IMR-90 (cell line): ENCODE data around the gene CTIF. TPM values are rescaled to one million over a fixed set of nuclear protein-coding genes. Genes with fewer than 3 reads are reported as not detected.

Experiments used
- ATAC-seq: fragments of 200-7000 bp; cut with Tn5 transposase; 2 replicates; pipeline ENCODE4 v1.9.1; 2020; ENCODE audit warnings: low read depth, mild to moderate bottlenecking, moderate library complexity
- BruUV-seq: library from RNA; stranded (reverse); fragments of 400-500 nt; replicated peaks from 2 replicates; lab custom pipeline; 2021; lab: Mats Ljungman, UMichigan
- CTCF ChIA-PET: fragments of 300-600 bp; formaldehyde crosslinking; extraction: SDS; loops from one replicate; lab custom pipeline; 2021; ENCODE audit warnings: antibody characterized with exemption; lab: Yijun Ruan, JAX
- POLR2A ChIA-PET: fragments of 300-600 bp; sonication (Branson Sonifier 250); formaldehyde crosslinking; loops from one replicate; lab custom pipeline; 2022; ENCODE audit warnings: antibody characterized with exemption; ENCODE audit not compliant: unreplicated experiment; lab: Charles Lee
- DNase-seq: peaks from one replicate; pipeline ENCODE4 v3.0.0; 2013
- H2AFZ ChIP-seq: replicated peaks from 2 replicates; pipeline ENCODE3; 2013; ENCODE audit warnings: low read length, mild to moderate bottlenecking; ENCODE audit not compliant: poor library complexity
- H2AK5ac ChIP-seq: 2 replicates; pipeline ENCODE4 v1.6.1; 2013; ENCODE audit warnings: low read depth, low read length, inconsistent platforms
- H2AK9ac ChIP-seq: replicated peaks from 2 replicates; pipeline ENCODE3; 2013; ENCODE audit warnings: mild to moderate bottlenecking, low read depth, low read length, moderate library complexity; ENCODE audit not compliant: poor library complexity
- H2BK120ac ChIP-seq: 2 replicates; pipeline ENCODE4 v1.6.1; 2013; ENCODE audit warnings: low read depth, low read length, inconsistent platforms
- H2BK15ac ChIP-seq: 3 replicates; pipeline ENCODE4 v1.6.1; 2013; ENCODE audit warnings: low read depth, low read length, inconsistent platforms
- H2BK20ac ChIP-seq: 2 replicates; pipeline ENCODE4 v1.6.1; 2013; ENCODE audit warnings: low read depth, mild to moderate bottlenecking, inconsistent platforms, low read length, moderate library complexity
- H2BK5ac ChIP-seq: 2 replicates; pipeline ENCODE4 v1.6.1; 2013; ENCODE audit warnings: mild to moderate bottlenecking, low read depth, low read length, inconsistent platforms; ENCODE audit not compliant: poor library complexity, severe bottlenecking
- H3K14ac ChIP-seq: replicated peaks from 2 replicates; pipeline ENCODE4 v1.6.1; 2013; ENCODE audit warnings: low read depth, low read length, inconsistent platforms
- H3K18ac ChIP-seq: 2 replicates; pipeline ENCODE4 v1.6.1; 2013; ENCODE audit warnings: low read depth, low read length, control low read depth
- H3K23ac ChIP-seq: 2 replicates; pipeline ENCODE4 v1.6.1; 2013; ENCODE audit warnings: low read depth, low read length, inconsistent platforms
- H3K27ac ChIP-seq: 2 replicates; pipeline ENCODE4 v1.5.1; 2013; ENCODE audit warnings: mild to moderate bottlenecking, control low read depth, low read length; ENCODE audit not compliant: insufficient read depth
- H3K27me3 ChIP-seq: 2 replicates; pipeline ENCODE4 v1.6.1; 2013; ENCODE audit warnings: low read length; ENCODE audit not compliant: control insufficient read depth, insufficient read depth
- H3K36me3 ChIP-seq: 2 replicates; pipeline ENCODE4 v1.6.1; 2013; ENCODE audit warnings: low read length, mixed read lengths; ENCODE audit not compliant: control insufficient read depth, insufficient read depth
- H3K4ac ChIP-seq: 2 replicates; pipeline ENCODE4 v1.6.1; 2013; ENCODE audit warnings: low read depth, low read length, inconsistent platforms
- H3K4me1 ChIP-seq: 2 replicates; pipeline ENCODE4 v1.6.1; 2013; ENCODE audit warnings: low read length, mixed read lengths; ENCODE audit not compliant: control insufficient read depth, insufficient read depth
- H3K4me2 ChIP-seq: 2 replicates; pipeline ENCODE4 v1.6.1; 2013; ENCODE audit warnings: low read depth, mild to moderate bottlenecking, control low read depth, low read length, moderate library complexity
- H3K4me3 ChIP-seq: 2 replicates; pipeline ENCODE4 v1.5.1; 2013; ENCODE audit warnings: low read depth, mild to moderate bottlenecking, control low read depth, low read length, moderate library complexity; ENCODE audit not compliant: insufficient read depth
- H3K56ac ChIP-seq: 2 replicates; pipeline ENCODE4 v1.6.1; 2013; ENCODE audit warnings: low read length, inconsistent platforms; ENCODE audit not compliant: insufficient read depth; ENCODE audit errors: extremely low read depth
- H3K79me1 ChIP-seq, 2 experiments: 2 replicates each; pipeline ENCODE4 v1.6.1; 2013; ENCODE audit warnings: low read length in 2 of 2, inconsistent platforms in 1 of 2, low read depth in 1 of 2
- H3K9ac ChIP-seq: 2 replicates; pipeline ENCODE4 v1.6.1; 2013; ENCODE audit warnings: low read depth, low read length, control low read depth
- H3K9me1 ChIP-seq: 2 replicates; pipeline ENCODE4 v1.6.1; 2013; ENCODE audit warnings: low read length, inconsistent platforms; ENCODE audit not compliant: insufficient read depth
- H3K9me3 ChIP-seq: 2 replicates; pipeline ENCODE4 v1.6.1; 2013; ENCODE audit warnings: low read length; ENCODE audit not compliant: control insufficient read depth, insufficient read depth
- H4K20me1 ChIP-seq: 2 replicates; pipeline ENCODE4 v1.6.1; 2013; ENCODE audit warnings: low read length, inconsistent platforms; ENCODE audit not compliant: insufficient read depth
- H4K5ac ChIP-seq: 2 replicates; pipeline ENCODE4 v1.6.1; 2013; ENCODE audit warnings: mild to moderate bottlenecking, low read depth, low read length, control low read depth
- H4K8ac ChIP-seq, 2 experiments: 2 replicates each; pipeline ENCODE4 v1.6.1; 2013; ENCODE audit warnings: low read depth in 2 of 2, low read length in 2 of 2, control low read depth in 1 of 2, inconsistent platforms in 1 of 2
- H4K91ac ChIP-seq: 2 replicates; pipeline ENCODE4 v1.6.1; 2013; ENCODE audit warnings: low read depth, low read length, inconsistent platforms; ENCODE audit not compliant: insufficient read depth
- FOS ChIP-seq: fragments of 150-350 bp; IDR thresholded peaks from 2 replicates; pipeline ENCODE4 v1.6.1; 2016; ENCODE audit warnings: low read depth, low read length
- NFE2L2 ChIP-seq: fragments of 150-350 bp; IDR thresholded peaks from 2 replicates; pipeline ENCODE4 v1.6.1; 2016; ENCODE audit warnings: low read depth, mild to moderate bottlenecking, low read length
- WGBS, 2 experiments: methylation state at CpG; one replicate each; pipeline versions ENCODE4 v1.1.5 to v1.1.7; 2013; ENCODE audit warnings: missing lambda C conversion rate in 2 of 2; ENCODE audit not compliant: insufficient read length in 1 of 2; ENCODE audit errors: extremely low coverage in 2 of 2; 5-methylcytosine and 5-hydroxymethylcytosine counted together
- dilution Hi-C: fragments of 300-500 bp; cut with HindIII; formaldehyde crosslinking; loops from one replicate; pipeline ENCODE4 v1.14.3; 2018; ENCODE audit warnings: low sequenced_read_pairs; ENCODE audit not compliant: unreplicated experiment
- in situ Hi-C: fragments of 300-500 bp; cut with MboI; formaldehyde crosslinking; loops from 3 replicates; pipeline ENCODE4 v1.14.3; 2019; ENCODE audit warnings: low sequenced_read_pairs, inconsistent platforms, mixed read lengths
- intact Hi-C: fragments of 100-400 bp; cut with micrococcal nuclease; formaldehyde crosslinking; loops from 2 replicates; pipeline ENCODE4 v1.10.0; 2022
- polyA plus RNA-seq, 3 experiments: library from polyadenylated mRNA; depleted of rRNA; stranded (reverse); fragments of >200 nt; gene quantifications; 2 replicates each; pipeline ENCODE4 v1.2.3, GENCODE V29; 2012; ENCODE audit warnings: low replicate concordance in 1 of 3
- total RNA-seq: library from RNA; depleted of rRNA; stranded (reverse); fragments of >200 nt; gene quantifications from 2 replicates; pipeline ENCODE4 v1.2.3, GENCODE V29; 2012

Gene CTIF
- total and polyA plus RNA-seq, 2 of the 4 experiments (the other 2 are of a cell fraction): 25.1 to 57.0 TPM

- CTCF ChIA-PET: no interaction called here
- DNase-seq (no peak), ATAC-seq (peak; percentile 79)
- no peak overlapping the region for H2BK5ac ChIP-seq
- BruUV-seq: no TSS peak
- H3K4me1 ChIP-seq: peaks cover 8% of the 10 kb centered on the region
- H2AFZ ChIP-seq: peak overlapping the region; percentile 48
- POLR2A ChIA-PET: no interaction called here
- H3K9me3 ChIP-seq: no peaks in the 10 kb centered on the region
- H3K27ac ChIP-seq: no peak overlapping the region
- no peak overlapping the region for H4K91ac ChIP-seq
- H4K5ac ChIP-seq: no peak overlapping the region; the same call in 1 of the 2 replicates
- no peak overlapping the region for H3K14ac ChIP-seq
- no peak overlapping the region for H2BK20ac ChIP-seq
- in situ Hi-C loops: no loop called here
- H2BK120ac ChIP-seq: no peak overlapping the region
- dilution Hi-C loops: no loop called here
- H2AK5ac ChIP-seq: no peak overlapping the region
- H3K4me3 ChIP-seq: no peak overlapping the region
- TF ChIP-seq NFE2L2 (no peak), FOS (no peak)
- no peak overlapping the region for H3K56ac ChIP-seq
- no peaks in the 10 kb centered on the region for H3K27me3 ChIP-seq
- peaks cover 3% of the 10 kb centered on the region; the same call in 1 of the 2 replicates for H3K9me1 ChIP-seq
- no peaks in the 10 kb centered on the region for H4K20me1 ChIP-seq
- no peak overlapping the region for H4K8ac ChIP-seq
- H3K4ac ChIP-seq: peak overlapping the region; percentile 23; the same call in 1 of the 2 replicates
- whole genome bisulfite sequencing, 2 experiments: 30% methylated on average over 9 of the region's 18 CpGs; no CpG with 5 or more reads in 1 of the 2 experiments
- H3K9ac ChIP-seq: no peak overlapping the region
- no peaks in the 10 kb centered on the region for H3K79me1 ChIP-seq
- no peaks in the 10 kb centered on the region for H3K36me3 ChIP-seq
- H2AK9ac ChIP-seq: peak overlapping the region; percentile 15
- H3K4me2 ChIP-seq: no peak overlapping the region
- peak overlapping the region; percentile 38; the same call in 1 of the 3 replicates for H2BK15ac ChIP-seq
- H3K23ac ChIP-seq: no peak overlapping the region
- intact Hi-C loops: no loop called here
- H3K18ac ChIP-seq: no peak overlapping the region
Measured at GRCh38 chr18:48889115-48889941, 350.5 kb downstream of the CTIF start.
